OCI-LY7 (cell line): Measurements from ENCODE around the gene RSPH9. TPM values are rescaled to one million over a fixed set of nuclear protein-coding genes. Genes with fewer than 3 reads are reported as not detected.

Source experiments
- BruUV-seq: library from RNA; stranded (reverse); fragments of 400-500 nt; replicated peaks from 2 replicates; lab custom pipeline; 2021; lab: Mats Ljungman, UMichigan
- CTCF ChIA-PET: fragments of 300-600 bp; sonication (Branson Sonifier 250); formaldehyde crosslinking; loops from one replicate; lab custom pipeline; 2022; ENCODE audit warnings: antibody characterized with exemption; ENCODE audit not compliant: unreplicated experiment; lab: Charles Lee
- POLR2A ChIA-PET: fragments of 300-600 bp; sonication (Branson Sonifier 250); formaldehyde crosslinking; loops from one replicate; lab custom pipeline; 2022; ENCODE audit warnings: antibody characterized with exemption; lab: Charles Lee
- DNase-seq: peaks from one replicate; pipeline ENCODE4 v3.0.0-alpha.2; 2015; ENCODE audit warnings: low spot score
- H2AFZ ChIP-seq: fragments of 200-600 bp; sonication (generic), shearing (Covaris generic); 2 replicates; pipeline ENCODE4 v1.6.1; 2014; ENCODE audit warnings: mild to moderate bottlenecking, antibody characterized with exemption, low read length, moderate library complexity
- H3K27ac ChIP-seq: fragments of 200-600 bp; sonication (generic); 2 replicates; pipeline ENCODE4 v1.5.1; 2014; ENCODE audit warnings: mixed run types, low read depth, mild to moderate bottlenecking, moderate library complexity, low read length, inconsistent platforms; ENCODE audit not compliant: poor library complexity, severe bottlenecking
- H3K36me3 ChIP-seq: fragments of 200-600 bp; sonication (generic); 2 replicates; pipeline ENCODE4 v1.6.1; 2014; ENCODE audit warnings: mild to moderate bottlenecking, antibody characterized with exemption, low read length, moderate library complexity, mixed read lengths; ENCODE audit not compliant: insufficient read depth
- H3K4me1 ChIP-seq: fragments of 200-600 bp; sonication (generic); 2 replicates; pipeline ENCODE4 v1.5.1; 2014; ENCODE audit warnings: mild to moderate bottlenecking, low read length; ENCODE audit not compliant: insufficient read depth, poor library complexity, severe bottlenecking
- H3K4me2 ChIP-seq: fragments of 200-600 bp; sonication (generic); 2 replicates; pipeline ENCODE4 v1.6.1; 2014; ENCODE audit warnings: mild to moderate bottlenecking, low read length
- H3K4me3 ChIP-seq: fragments of 200-600 bp; sonication (generic); 2 replicates; pipeline ENCODE4 v1.5.1; 2014; ENCODE audit warnings: mild to moderate bottlenecking, low read depth, low read length; ENCODE audit not compliant: poor library complexity, severe bottlenecking
- H3K79me2 ChIP-seq: fragments of 200-600 bp; sonication (generic); 2 replicates; pipeline ENCODE4 v1.6.1; 2016; ENCODE audit warnings: low read depth, mild to moderate bottlenecking, low read length, moderate library complexity, mixed read lengths; ENCODE audit not compliant: insufficient read depth
- H3K9me2 ChIP-seq: fragments of 200-600 bp; sonication (generic); 2 replicates; pipeline ENCODE4 v1.6.1; 2016; ENCODE audit warnings: mild to moderate bottlenecking, low read length, mixed read lengths; ENCODE audit not compliant: insufficient read depth
- H3K9me3 ChIP-seq: fragments of 200-600 bp; sonication (generic); 2 replicates; pipeline ENCODE4 v1.6.1; 2014; ENCODE audit warnings: mild to moderate bottlenecking, mixed run types, low read length, mixed read lengths
- H4K20me1 ChIP-seq: fragments of 200-600 bp; sonication (generic); 2 replicates; pipeline ENCODE4 v1.6.1; 2014; ENCODE audit warnings: mild to moderate bottlenecking, antibody characterized with exemption, low read length, moderate library complexity, mixed read lengths; ENCODE audit not compliant: insufficient read depth
- CTCF ChIP-seq: fragments of 200-600 bp; sonication (generic); conservative IDR thresholded peaks from 2 replicates; pipeline ENCODE4 v1.5.1; 2014; ENCODE audit warnings: mild to moderate bottlenecking, antibody characterized with exemption, low read length, moderate library complexity, mixed read lengths
- EZH2phosphoT487 ChIP-seq: fragments of 200-600 bp; sonication (generic); IDR thresholded peaks from 2 replicates; pipeline ENCODE4 v1.6.1; 2018; ENCODE audit warnings: low read depth, borderline replicate concordance, mild to moderate bottlenecking, mixed run types, antibody characterized with exemption, low read length, moderate library complexity, mixed read lengths
- intact Hi-C: fragments of 100-400 bp; cut with micrococcal nuclease; formaldehyde crosslinking; loops from one replicate; pipeline ENCODE4 v1.10.0; 2022; ENCODE audit not compliant: unreplicated experiment
- total RNA-seq, 2 experiments: library from RNA; depleted of rRNA in 1 of 2; stranded (reverse); fragments of >200 nt in 1 of 2; shearing (Covaris generic) in 1 of 2; gene quantifications; 2 replicates each; pipeline ENCODE4 v1.2.3, GENCODE V29; 2014 to 2022

Gene RSPH9
- total RNA-seq, 2 experiments from 2014 or later: 0.28 TPM; not detected in 1

DNA sequence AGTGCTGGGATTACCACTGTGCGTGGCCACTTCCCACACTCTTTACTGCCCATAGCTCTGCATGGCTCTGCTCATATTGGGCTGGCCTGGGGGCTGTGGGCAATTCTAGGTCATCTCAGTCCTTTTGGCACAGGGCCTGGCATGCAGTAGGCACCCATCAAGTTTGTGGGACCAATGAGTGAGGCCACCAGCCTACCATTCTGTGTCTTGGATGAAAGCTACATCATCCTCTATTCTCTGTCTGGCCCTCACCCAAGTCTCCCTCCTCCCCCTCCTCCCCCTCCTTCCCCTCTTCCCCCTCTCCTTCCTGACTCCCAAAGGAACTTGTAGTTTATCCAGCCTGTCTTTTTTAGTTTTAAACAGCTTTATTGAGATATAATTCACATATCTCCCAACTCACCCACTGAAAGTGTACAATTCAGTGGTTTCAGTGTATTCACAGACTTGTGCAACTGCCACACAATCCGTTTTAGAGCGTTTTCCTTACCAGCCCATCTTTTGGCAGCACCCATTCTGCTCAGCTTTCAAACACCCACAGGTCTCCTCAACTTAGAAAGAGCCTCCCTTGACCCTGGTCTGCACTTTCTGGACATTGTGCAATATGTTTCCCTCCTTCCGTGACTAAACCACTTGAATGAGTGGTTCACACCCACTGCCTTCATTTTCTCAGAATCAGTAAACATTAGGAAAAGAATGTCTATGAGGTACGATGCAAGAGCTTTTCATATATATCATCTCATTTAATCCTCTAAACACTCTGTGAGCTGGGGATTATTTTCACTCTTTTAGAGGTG, 64.2 kb downstream of the RSPH9 start:
- CTCF ChIA-PET: interaction anchor here (0.7 kb wide), 1 partner anchor 15 kb away, joined by 3 read pairs; no protein-coding TSS in a partner anchor
- Histone ChIP-seq H3K27ac (no peak overlapping the region), H3K4me2 (no peak overlapping the region), H3K36me3 (no peaks in the 10 kb centered on the region), H3K9me2 (no peaks in the 10 kb centered on the region), H3K4me3 (no peak overlapping the region), H3K9me3 (no peaks in the 10 kb centered on the region), H3K4me1 (peaks cover 77% of the 10 kb centered on the region), H4K20me1 (no peaks in the 10 kb centered on the region), H3K79me2 (no peaks in the 10 kb centered on the region), H2AFZ (no peak overlapping the region)
- POLR2A ChIA-PET: interaction anchor here (0.5 to 1.3 kb wide), 2 partner anchors 11 to 15 kb away, joined by 3 to 9 read pairs; no protein-coding TSS in a partner anchor
- DNase-seq: no peak
- TF ChIP-seq EZH2phosphoT487: no peak
- TF ChIP-seq CTCF: no peak
- BruUV-seq: no TSS peak
- intact Hi-C loops: loop anchor here (10.0 kb wide), 2 partner anchors 324 to 516 kb away; partner anchors contain the start of gene SLC29A1

DNA sequence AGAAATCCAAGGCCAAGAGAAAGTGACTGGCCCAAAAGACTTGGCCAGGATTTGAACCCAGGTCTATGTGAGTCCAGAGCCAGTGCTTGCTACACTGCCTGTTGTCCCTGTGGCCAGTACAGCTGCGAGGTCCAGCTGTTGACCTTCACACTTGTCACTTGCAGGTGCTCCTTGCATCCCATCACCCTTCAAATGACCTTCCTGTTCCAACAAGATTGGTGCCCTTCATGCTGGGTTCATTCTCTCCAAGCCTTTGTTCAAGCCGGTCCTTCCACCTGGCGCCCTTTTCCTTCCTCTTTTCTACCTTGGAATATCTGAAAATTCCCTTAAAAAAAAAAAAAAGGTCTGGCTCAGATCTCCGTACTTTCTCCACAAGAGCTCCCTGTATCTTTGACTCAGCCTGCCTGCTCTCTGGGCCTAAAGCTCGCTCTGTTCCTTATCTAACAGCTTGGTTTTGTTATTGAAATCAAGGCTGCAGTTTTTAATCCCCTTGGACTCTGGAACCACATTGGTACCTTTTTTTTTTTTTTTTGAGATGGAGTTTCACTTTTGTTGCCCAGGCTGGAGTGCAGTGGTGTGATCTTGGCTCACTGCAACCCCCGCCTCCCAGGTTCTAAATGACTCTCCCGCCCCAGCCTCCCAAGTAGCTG, 64.9 kb downstream of the RSPH9 start:
- no TSS peak for BruUV-seq
- DNase-seq: no peak
- H3K36me3 ChIP-seq: no peaks in the 10 kb centered on the region
- H3K4me3 ChIP-seq: no peak overlapping the region
- H3K79me2 ChIP-seq: no peaks in the 10 kb centered on the region
- H4K20me1 ChIP-seq: no peaks in the 10 kb centered on the region
- H3K9me2 ChIP-seq: no peaks in the 10 kb centered on the region
- no peaks in the 10 kb centered on the region for H3K9me3 ChIP-seq
- ChIA-PET POLR2A (no interaction called here), CTCF (interaction anchor here (0.7 kb wide), 1 partner anchor 14 kb away, joined by 3 read pairs; no protein-coding TSS in a partner anchor)
- peaks cover 77% of the 10 kb centered on the region for H3K4me1 ChIP-seq
- intact Hi-C loops: loop anchor here (10.0 kb wide), 3 partner anchors 75 to 515 kb away; partner anchors contain the start of genes MAD2L1BP and SLC29A1
- no peak overlapping the region for H2AFZ ChIP-seq
- H3K27ac ChIP-seq: no peak overlapping the region
- TF ChIP-seq EZH2phosphoT487 (no peak), CTCF (no peak)
- H3K4me2 ChIP-seq: no peak overlapping the region
